ENCODE results near the gene CEBPB.

CEBPB gene

GRCh38 chr20:50229156-50229607, 38.6 kb downstream of the CEBPB start:
- TF ChIP-seq, protein P1, sequence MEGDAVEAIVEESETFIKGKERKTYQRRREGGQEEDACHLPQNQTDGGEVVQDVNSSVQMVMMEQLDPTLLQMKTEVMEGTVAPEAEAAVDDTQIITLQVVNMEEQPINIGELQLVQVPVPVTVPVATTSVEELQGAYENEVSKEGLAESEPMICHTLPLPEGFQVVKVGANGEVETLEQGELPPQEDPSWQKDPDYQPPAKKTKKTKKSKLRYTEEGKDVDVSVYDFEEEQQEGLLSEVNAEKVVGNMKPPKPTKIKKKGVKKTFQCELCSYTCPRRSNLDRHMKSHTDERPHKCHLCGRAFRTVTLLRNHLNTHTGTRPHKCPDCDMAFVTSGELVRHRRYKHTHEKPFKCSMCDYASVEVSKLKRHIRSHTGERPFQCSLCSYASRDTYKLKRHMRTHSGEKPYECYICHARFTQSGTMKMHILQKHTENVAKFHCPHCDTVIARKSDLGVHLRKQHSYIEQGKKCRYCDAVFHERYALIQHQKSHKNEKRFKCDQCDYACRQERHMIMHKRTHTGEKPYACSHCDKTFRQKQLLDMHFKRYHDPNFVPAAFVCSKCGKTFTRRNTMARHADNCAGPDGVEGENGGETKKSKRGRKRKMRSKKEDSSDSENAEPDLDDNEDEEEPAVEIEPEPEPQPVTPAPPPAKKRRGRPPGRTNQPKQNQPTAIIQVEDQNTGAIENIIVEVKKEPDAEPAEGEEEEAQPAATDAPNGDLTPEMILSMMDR (IDR thresholded peaks at IDR 0.05) = no peak
- Histone ChIP-seq H3K36me3 (ENCODE audit: control insufficient read depth, insufficient read depth, low read length) (no peaks in the 10 kb centered on the region), H3K27ac (no peak overlapping the region), H3K9ac (no peak overlapping the region), H3K4me1 (no peaks in the 10 kb centered on the region), H3K4me3 (ENCODE audit: low read depth, low read length) (no peak overlapping the region), H3K79me2 (no peaks in the 10 kb centered on the region), H3K27me3 (ENCODE audit: control insufficient read depth, insufficient read depth, low read length) (no peaks in the 10 kb centered on the region), H3K9me3 (ENCODE audit: control insufficient read depth, low read length) (no peaks in the 10 kb centered on the region), H2AFZ (no peak overlapping the region), H3K4me2 (ENCODE audit: low read length) (no peak overlapping the region)

GRCh38 chr20:50230184-50230583, 39.6 kb downstream of the CEBPB start:
- H2AFZ ChIP-seq = no peak overlapping the region
- H3K4me3 ChIP-seq (ENCODE audit: low read depth, low read length) = no peak overlapping the region
- no peaks in the 10 kb centered on the region for H3K4me1 ChIP-seq
- no peak overlapping the region for H3K9ac ChIP-seq
- H3K27me3 ChIP-seq (ENCODE audit: control insufficient read depth, insufficient read depth, low read length) = no peaks in the 10 kb centered on the region
- H3K4me2 ChIP-seq (ENCODE audit: low read length) = no peak overlapping the region
- no peaks in the 10 kb centered on the region for H3K9me3 ChIP-seq (ENCODE audit: control insufficient read depth, low read length)
- TF ChIP-seq, protein P1 (IDR thresholded peaks at IDR 0.05) = no peak
- no peaks in the 10 kb centered on the region for H3K36me3 ChIP-seq (ENCODE audit: control insufficient read depth, insufficient read depth, low read length)
- H3K27ac ChIP-seq = no peak overlapping the region
- H3K79me2 ChIP-seq = no peaks in the 10 kb centered on the region

- Histone ChIP-seq H3K27me3 (ENCODE audit: control insufficient read depth, insufficient read depth, low read length) (no peaks in the 10 kb centered on the region), H3K27ac (no peak overlapping the region), H3K79me2 (no peaks in the 10 kb centered on the region), H2AFZ (no peak overlapping the region), H3K36me3 (ENCODE audit: control insufficient read depth, insufficient read depth, low read length) (no peaks in the 10 kb centered on the region), H3K4me2 (ENCODE audit: low read length) (no peak overlapping the region), H3K4me3 (ENCODE audit: low read depth, low read length) (no peak overlapping the region), H3K9ac (no peak overlapping the region), H3K9me3 (ENCODE audit: control insufficient read depth, low read length) (no peaks in the 10 kb centered on the region), H3K4me1 (no peaks in the 10 kb centered on the region)
- TF ChIP-seq, protein P1 (IDR thresholded peaks at IDR 0.05) = no peak
Measured at GRCh38 chr20:50230871-50231560, 40.4 kb downstream of the CEBPB start.

DNA sequence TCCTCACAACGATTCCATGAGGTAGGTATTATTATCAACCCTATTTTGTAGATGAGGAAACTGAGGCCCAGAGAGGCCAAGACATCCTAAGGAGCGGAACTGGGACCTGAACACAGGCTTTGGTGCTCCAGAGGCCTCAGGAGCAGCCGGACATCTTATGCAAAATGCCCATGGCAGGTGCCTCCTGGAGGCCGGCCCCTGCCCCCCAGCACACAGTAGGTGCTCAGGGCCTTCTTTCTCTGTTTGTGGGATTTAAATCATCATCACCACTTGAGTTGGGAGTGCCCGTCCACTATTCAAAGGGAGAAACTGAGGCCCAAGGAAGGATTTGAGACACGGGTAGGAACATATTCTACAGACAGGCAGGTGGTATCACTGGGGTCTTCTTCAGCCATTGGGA, 41.2 kb downstream of the CEBPB start:
- Histone ChIP-seq H3K9me3 (ENCODE audit: control insufficient read depth, low read length) (no peaks in the 10 kb centered on the region), H3K4me3 (ENCODE audit: low read depth, low read length) (no peak overlapping the region), H3K79me2 (no peaks in the 10 kb centered on the region), H3K4me1 (no peaks in the 10 kb centered on the region), H3K27me3 (ENCODE audit: control insufficient read depth, insufficient read depth, low read length) (no peaks in the 10 kb centered on the region), H2AFZ (no peak overlapping the region), H3K36me3 (ENCODE audit: control insufficient read depth, insufficient read depth, low read length) (no peaks in the 10 kb centered on the region), H3K4me2 (ENCODE audit: low read length) (no peak overlapping the region), H3K27ac (no peak overlapping the region), H3K9ac (no peak overlapping the region)
- TF ChIP-seq, protein P1 (IDR thresholded peaks at IDR 0.05) = no peak

Data from parathyroid adenoma (tissue), 2 donors.